Keratinocyte (primary cell): ENCODE results near the gene DPY19L1.
"Not testable (repeated sequence)": the region's sequence is repeated elsewhere in the genome, so short reads cannot be mapped to it uniquely, and the experiment has no call there.

Experiments
- EZH2 ChIP-seq: IDR thresholded peaks from one replicate; pipeline ENCODE4 v1.6.1; 2012; ENCODE audit warnings: inconsistent platforms, mild to moderate bottlenecking, low read length, moderate library complexity
- TF ChIP-seq, protein P1 (sequence below), 3 experiments: IDR thresholded peaks in 1 of 3; conservative IDR thresholded peaks in 1 of 3; optimal IDR thresholded peaks in 1 of 3; 2 replicates in 2 of 3; 3 replicates in 1 of 3; pipeline versions ENCODE3 to v1.5.1; 2011; ENCODE audit warnings: low read length in 3 of 3, mild to moderate bottlenecking in 3 of 3, moderate library complexity in 2 of 3, control low read depth in 1 of 3, inconsistent platforms in 1 of 3; ENCODE audit not compliant: insufficient read depth in 2 of 3; ENCODE audit errors: extremely low read depth in 1 of 3

DNA sequence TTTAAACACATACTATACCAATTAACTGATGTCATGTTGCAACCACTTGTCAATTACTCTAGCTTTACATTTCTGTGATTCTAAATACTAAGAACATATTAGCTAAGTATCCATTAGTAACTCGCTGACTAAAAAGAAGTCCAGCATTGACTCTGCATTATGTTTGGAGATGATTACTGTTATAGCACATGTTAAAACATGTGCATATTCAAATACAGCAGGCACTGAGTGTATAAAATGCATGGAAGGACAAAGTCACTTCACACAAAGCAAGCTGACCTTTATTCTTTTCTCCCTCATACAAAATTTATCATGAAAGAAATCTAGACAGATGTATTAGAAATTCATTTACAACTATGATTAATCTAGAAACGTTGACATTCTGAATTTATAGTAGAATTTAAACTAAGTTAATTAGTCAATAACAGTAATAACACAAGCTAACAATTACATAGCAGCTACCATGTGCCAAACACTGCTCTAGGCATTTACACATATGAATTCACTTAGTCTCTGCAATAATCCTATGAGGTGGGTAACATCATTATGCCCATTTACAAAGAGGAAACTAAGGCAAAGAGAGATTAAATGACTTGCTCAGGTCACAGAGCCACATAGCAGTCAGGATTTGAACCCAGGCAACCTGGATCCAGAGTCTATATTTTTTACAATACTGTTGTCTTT is 48.7 kb downstream of the DPY19L1 start:
- TF ChIP-seq, protein P1, sequence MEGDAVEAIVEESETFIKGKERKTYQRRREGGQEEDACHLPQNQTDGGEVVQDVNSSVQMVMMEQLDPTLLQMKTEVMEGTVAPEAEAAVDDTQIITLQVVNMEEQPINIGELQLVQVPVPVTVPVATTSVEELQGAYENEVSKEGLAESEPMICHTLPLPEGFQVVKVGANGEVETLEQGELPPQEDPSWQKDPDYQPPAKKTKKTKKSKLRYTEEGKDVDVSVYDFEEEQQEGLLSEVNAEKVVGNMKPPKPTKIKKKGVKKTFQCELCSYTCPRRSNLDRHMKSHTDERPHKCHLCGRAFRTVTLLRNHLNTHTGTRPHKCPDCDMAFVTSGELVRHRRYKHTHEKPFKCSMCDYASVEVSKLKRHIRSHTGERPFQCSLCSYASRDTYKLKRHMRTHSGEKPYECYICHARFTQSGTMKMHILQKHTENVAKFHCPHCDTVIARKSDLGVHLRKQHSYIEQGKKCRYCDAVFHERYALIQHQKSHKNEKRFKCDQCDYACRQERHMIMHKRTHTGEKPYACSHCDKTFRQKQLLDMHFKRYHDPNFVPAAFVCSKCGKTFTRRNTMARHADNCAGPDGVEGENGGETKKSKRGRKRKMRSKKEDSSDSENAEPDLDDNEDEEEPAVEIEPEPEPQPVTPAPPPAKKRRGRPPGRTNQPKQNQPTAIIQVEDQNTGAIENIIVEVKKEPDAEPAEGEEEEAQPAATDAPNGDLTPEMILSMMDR (optimal IDR thresholded peaks at IDR 0.05 in 1 of 3, IDR thresholded peaks at IDR 0.05 in 1 of 3, conservative IDR thresholded peaks at IDR 0.05 in 1 of 3; ENCODE audit: extremely low read depth in 1 of 3, insufficient read depth in 2 of 3, low read length in 3 of 3): not testable (repeated sequence)
- not testable (repeated sequence) for TF ChIP-seq EZH2
